CD14-positive monocyte (primary cell): Measurements from ENCODE around the gene GALNT10. TPM values are rescaled to one million over a fixed set of nuclear protein-coding genes. Genes with fewer than 3 reads are reported as not detected.

Experiments
- DNase-seq, 3 donors: peaks; one replicate each; pipeline ENCODE4 v3.0.0-alpha.2; 2011 to 2022
- H2AFZ ChIP-seq: 2 replicates; pipeline ENCODE4 v1.6.0; 2012; ENCODE audit warnings: mild to moderate bottlenecking, low read depth, low read length, inconsistent platforms; ENCODE audit not compliant: insufficient read depth, poor library complexity, severe bottlenecking
- H3K27ac ChIP-seq, 2 donors: 1 replicate in 1 of 2; 2 replicates in 1 of 2; pipeline ENCODE4 v1.5.1; 2012 to 2013; ENCODE audit warnings: low read length in 2 of 2, control low read depth in 1 of 2, inconsistent platforms in 1 of 2, low read depth in 1 of 2, mild to moderate bottlenecking in 1 of 2
- H3K27me3 ChIP-seq, 2 donors: one replicate each; pipeline versions ENCODE4 v1.6.0 to v1.6.1; 2011 to 2013; ENCODE audit warnings: low read length in 2 of 2; ENCODE audit not compliant: control insufficient read depth in 2 of 2, insufficient read depth in 2 of 2
- H3K36me3 ChIP-seq, 2 donors: replicated peaks in 1 of 2; 1 replicate in 1 of 2; 2 replicates in 1 of 2; pipeline versions ENCODE4 v1.5.1 to v1.6.1; 2012 to 2013; ENCODE audit warnings: low read length in 2 of 2, control low read depth in 1 of 2, inconsistent platforms in 1 of 2, mild to moderate bottlenecking in 1 of 2; ENCODE audit not compliant: insufficient read depth in 2 of 2, control insufficient read depth in 1 of 2
- H3K4me1 ChIP-seq, 2 donors: 1 replicate in 1 of 2; 2 replicates in 1 of 2; pipeline versions ENCODE4 v1.5.1 to v1.6.1; 2012 to 2013; ENCODE audit warnings: low read length in 2 of 2, control low read depth in 1 of 2, inconsistent platforms in 1 of 2, mild to moderate bottlenecking in 1 of 2, moderate library complexity in 1 of 2; ENCODE audit not compliant: insufficient read depth in 2 of 2, control insufficient read depth in 1 of 2
- H3K4me2 ChIP-seq: replicated peaks from 2 replicates; pipeline ENCODE3; 2012; ENCODE audit warnings: low read length, moderate library complexity, mild to moderate bottlenecking; ENCODE audit not compliant: poor library complexity, severe bottlenecking; ENCODE audit errors: extremely low read depth
- H3K4me3 ChIP-seq, 3 experiments: fragments of 200-600 bp in 1 of 3; sonication (generic) in 1 of 3; replicated peaks in 1 of 3; 1 replicate in 2 of 3; 2 replicates in 1 of 3; pipeline ENCODE4 v1.5.1; 2011 to 2013; ENCODE audit warnings: low read length in 3 of 3, mild to moderate bottlenecking in 3 of 3, control low read depth in 2 of 3, low read depth in 2 of 3, inconsistent platforms in 1 of 3, moderate library complexity in 1 of 3
- H3K79me2 ChIP-seq: 2 replicates; pipeline ENCODE4 v1.6.0; 2012; ENCODE audit warnings: mild to moderate bottlenecking, control low read depth, inconsistent platforms, low read length, moderate library complexity; ENCODE audit not compliant: insufficient read depth
- H3K9ac ChIP-seq: 2 replicates; pipeline ENCODE4 v1.6.0; 2017; ENCODE audit warnings: low read length, mild to moderate bottlenecking; ENCODE audit not compliant: insufficient read depth, poor library complexity, severe bottlenecking
- H3K9me3 ChIP-seq, 2 donors: replicated peaks in 1 of 2; 1 replicate in 1 of 2; 2 replicates in 1 of 2; pipeline versions ENCODE4 v1.5.1 to v1.6.1; 2012 to 2013; ENCODE audit warnings: low read length in 2 of 2, control low read depth in 1 of 2; ENCODE audit not compliant: control insufficient read depth in 1 of 2, insufficient read depth in 1 of 2
- H4K20me1 ChIP-seq: 2 replicates; pipeline ENCODE4 v1.6.0; 2012; ENCODE audit warnings: mild to moderate bottlenecking, low read length, control low read depth, moderate library complexity; ENCODE audit not compliant: insufficient read depth
- H3K27ac Mint-ChIP-seq, 7 donors: one replicate each; pipeline ENCODE4 v1.8.0; 2020; ENCODE audit warnings: mild to moderate bottlenecking in 7 of 7, mixed read lengths in 7 of 7, moderate library complexity in 6 of 7, inconsistent platforms in 2 of 7
- H3K27me3 Mint-ChIP-seq, 3 donors: one replicate each; pipeline ENCODE4 v1.8.0; 2021 to 2022; ENCODE audit warnings: low read depth in 3 of 3, mild to moderate bottlenecking in 3 of 3, mixed read lengths in 3 of 3, moderate library complexity in 3 of 3, inconsistent platforms in 1 of 3
- H3K36me3 Mint-ChIP-seq, 2 donors: one replicate each; pipeline ENCODE4 v1.8.0; 2020; ENCODE audit warnings: mixed read lengths in 2 of 2, inconsistent platforms in 1 of 2, mild to moderate bottlenecking in 1 of 2
- H3K4me1 Mint-ChIP-seq: one replicate; pipeline ENCODE4 v1.8.0; 2020; ENCODE audit warnings: mild to moderate bottlenecking, mixed read lengths
- H3K4me3 Mint-ChIP-seq, 2 donors: one replicate each; pipeline ENCODE4 v1.8.0; 2020; ENCODE audit warnings: mild to moderate bottlenecking in 2 of 2, mixed read lengths in 2 of 2, moderate library complexity in 1 of 2
- H3K9me3 Mint-ChIP-seq, 7 donors: one replicate each; pipeline ENCODE4 v1.8.0; 2020 to 2022; ENCODE audit warnings: mixed read lengths in 7 of 7, mild to moderate bottlenecking in 6 of 7, moderate library complexity in 6 of 7, inconsistent platforms in 2 of 7
- WGBS: methylation state at CpG from one replicate; pipeline ENCODE4 v1.1.5; 2013; ENCODE audit warnings: missing lambda C conversion rate; ENCODE audit not compliant: insufficient coverage; 5-methylcytosine and 5-hydroxymethylcytosine counted together
- intact Hi-C, 2 donors: fragments of 100-400 bp; cut with micrococcal nuclease; formaldehyde crosslinking; loops; one replicate each; pipeline versions ENCODE4 v1.15.0 to v1.15.1; 2023
- polyA plus RNA-seq, 3 donors: library from polyadenylated mRNA; depleted of rRNA in 1 of 3; unstranded in 2 of 3; stranded (reverse) in 1 of 3; fragments of 300-500 nt in 2 of 3; fragments of >200 nt in 1 of 3; fragmentation: Illumina TruSeq in 2 of 3; gene quantifications; 1 replicate in 2 of 3; 2 replicates in 1 of 3; pipeline ENCODE4 v1.2.3, GENCODE V29; 2012 to 2021
- TF ChIP-seq, protein P1 (sequence below): fragments of 200-600 bp; IDR thresholded peaks from one replicate; pipeline ENCODE4 v1.8.0; 2022; ENCODE audit warnings: antibody characterized with exemption, mild to moderate bottlenecking

GALNT10 gene
- polyA plus RNA-seq, 3 donors, result 6.2 to 11.6 (median 7.3) TPM

DNA sequence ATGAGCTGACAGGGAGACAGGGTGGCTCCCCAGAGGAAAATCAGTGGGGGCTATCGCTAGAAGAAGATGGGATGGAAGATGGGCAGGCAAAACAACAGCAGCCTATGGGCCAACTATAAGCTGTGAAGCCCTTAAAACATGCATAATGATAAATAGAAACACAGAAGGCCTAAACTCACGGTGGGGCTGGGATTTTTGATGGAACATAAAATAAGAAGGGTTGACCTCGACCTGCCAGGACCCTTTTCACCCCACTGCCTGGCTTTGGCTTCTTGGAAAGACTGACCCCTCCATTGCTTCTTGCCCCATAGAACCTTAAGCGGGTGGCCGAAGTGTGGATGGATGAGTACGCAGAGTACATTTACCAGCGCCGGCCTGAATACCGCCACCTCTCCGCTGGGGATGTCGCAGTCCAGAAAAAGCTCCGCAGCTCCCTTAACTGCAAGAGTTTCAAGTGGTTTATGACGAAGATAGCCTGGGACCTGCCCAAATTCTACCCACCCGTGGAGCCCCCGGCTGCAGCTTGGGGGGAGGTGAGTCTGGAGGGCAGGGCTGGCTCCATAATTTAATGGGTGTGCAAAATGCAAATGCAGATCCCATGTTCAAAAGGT is 218.8 kb downstream of the GALNT10 start:
- no peak overlapping the region for H3K9ac ChIP-seq
- H3K27ac ChIP-seq, result no peak overlapping the region
- intact Hi-C loops, result loop anchor here in 1 of 2 donors (5.0 to 10.0 kb wide), 2 partner anchors 337 to 435 kb away; no protein-coding TSS in a partner anchor
- Mint-ChIP-seq H3K9me3 (no peaks in the 10 kb centered on the region), H3K36me3 (peaks cover 43 to 51% of the 10 kb centered on the region in 2 donors), H3K4me3 (no peak overlapping the region), H3K27me3 (peaks cover 0 to 5% (median 3%) of the 10 kb centered on the region in 3 donors), H3K27ac (peak overlapping the region in 1 of 7 donors; percentile 79), H3K4me1 (peaks cover 8% of the 10 kb centered on the region)
- TF ChIP-seq, protein P1, sequence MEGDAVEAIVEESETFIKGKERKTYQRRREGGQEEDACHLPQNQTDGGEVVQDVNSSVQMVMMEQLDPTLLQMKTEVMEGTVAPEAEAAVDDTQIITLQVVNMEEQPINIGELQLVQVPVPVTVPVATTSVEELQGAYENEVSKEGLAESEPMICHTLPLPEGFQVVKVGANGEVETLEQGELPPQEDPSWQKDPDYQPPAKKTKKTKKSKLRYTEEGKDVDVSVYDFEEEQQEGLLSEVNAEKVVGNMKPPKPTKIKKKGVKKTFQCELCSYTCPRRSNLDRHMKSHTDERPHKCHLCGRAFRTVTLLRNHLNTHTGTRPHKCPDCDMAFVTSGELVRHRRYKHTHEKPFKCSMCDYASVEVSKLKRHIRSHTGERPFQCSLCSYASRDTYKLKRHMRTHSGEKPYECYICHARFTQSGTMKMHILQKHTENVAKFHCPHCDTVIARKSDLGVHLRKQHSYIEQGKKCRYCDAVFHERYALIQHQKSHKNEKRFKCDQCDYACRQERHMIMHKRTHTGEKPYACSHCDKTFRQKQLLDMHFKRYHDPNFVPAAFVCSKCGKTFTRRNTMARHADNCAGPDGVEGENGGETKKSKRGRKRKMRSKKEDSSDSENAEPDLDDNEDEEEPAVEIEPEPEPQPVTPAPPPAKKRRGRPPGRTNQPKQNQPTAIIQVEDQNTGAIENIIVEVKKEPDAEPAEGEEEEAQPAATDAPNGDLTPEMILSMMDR, result no peak
- WGBS, result 98% methylated on average over 9 of the region's 15 CpGs
- H3K27me3 ChIP-seq, result peaks cover 0 to 2% of the 10 kb centered on the region in 2 donors
- no peak overlapping the region for H2AFZ ChIP-seq
- peaks cover 11 to 49% of the 10 kb centered on the region in 2 donors for H3K36me3 ChIP-seq
- no peak overlapping the region for H3K4me2 ChIP-seq
- H3K79me2 ChIP-seq, result no peaks in the 10 kb centered on the region
- no peak for DNase-seq
- no peaks in the 10 kb centered on the region for H3K9me3 ChIP-seq
- H3K4me1 ChIP-seq, result peaks cover 8% of the 10 kb centered on the region in 2 donors
- H4K20me1 ChIP-seq, result no peaks in the 10 kb centered on the region
- H3K4me3 ChIP-seq, result no peak overlapping the region

DNA sequence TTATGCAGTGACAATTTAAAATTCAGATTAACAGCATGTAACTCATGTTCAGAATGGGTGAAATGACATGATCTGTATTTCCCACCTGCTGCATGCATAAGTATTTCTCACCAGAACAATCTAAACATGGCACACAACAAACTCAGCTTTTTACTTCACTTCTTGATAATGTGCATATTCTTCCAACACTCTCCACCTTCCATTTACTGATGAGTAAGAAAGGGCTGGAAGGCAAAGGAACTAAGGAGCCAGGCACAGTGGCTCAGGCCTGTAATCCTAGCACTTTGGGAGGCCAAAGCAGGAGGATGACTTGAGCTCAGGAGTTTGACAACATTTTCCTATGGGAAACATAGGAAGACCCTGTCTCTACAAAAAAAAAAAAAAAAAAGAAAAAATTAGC is 219.5 kb downstream of the GALNT10 start:
- Histone ChIP-seq H3K79me2 (no peaks in the 10 kb centered on the region), H2AFZ (no peak overlapping the region), H3K9me3 (no peaks in the 10 kb centered on the region), H3K4me1 (peaks cover 5% of the 10 kb centered on the region in 2 donors), H3K4me3 (no peak overlapping the region), H3K27me3 (peaks cover 0 to 2% of the 10 kb centered on the region in 2 donors), H3K27ac (no peak overlapping the region), H3K9ac (no peak overlapping the region), H3K36me3 (peaks cover 11 to 51% of the 10 kb centered on the region in 2 donors), H3K4me2 (no peak overlapping the region), H4K20me1 (no peaks in the 10 kb centered on the region)
- TF ChIP-seq, protein P1, result no peak
- Mint-ChIP-seq H3K9me3 (no peaks in the 10 kb centered on the region), H3K27me3 (peaks cover 0 to 3% (median 1%) of the 10 kb centered on the region in 3 donors), H3K27ac (no peak overlapping the region), H3K36me3 (peaks cover 47 to 54% of the 10 kb centered on the region in 2 donors), H3K4me1 (peaks cover 7% of the 10 kb centered on the region), H3K4me3 (no peak overlapping the region)
- no peak for DNase-seq
- intact Hi-C loops, result no loop called here
